K562 (cell line): Measurements from ENCODE around the gene FAM117A. TPM values are rescaled to one million over a fixed set of nuclear protein-coding genes. Genes with fewer than 3 reads are reported as not detected.

ENCODE experiments used
- ATF7 ChIP-seq: fragments of 450-650 bp; IDR thresholded peaks from 2 replicates; pipeline ENCODE4 v1.7.1; 2014; ENCODE audit warnings: mild to moderate bottlenecking, moderate library complexity
- BRD9 ChIP-seq: fragments of 450-650 bp; IDR thresholded peaks from 2 replicates; pipeline ENCODE4 v1.6.1; 2018; ENCODE audit warnings: low read depth; ENCODE audit not compliant: partially characterized antibody
- CAMTA2 ChIP-seq: fragments of 250-450 bp; sonication (Bioruptor Pico); conservative IDR thresholded peaks from 2 replicates; pipeline ENCODE4 v1.5.1; 2022
- NELFE ChIP-seq: IDR thresholded peaks from 2 replicates; pipeline ENCODE4 v1.6.1; 2011; ENCODE audit warnings: mild to moderate bottlenecking; ENCODE audit not compliant: insufficient read depth, insufficient read length
- NFIC ChIP-seq: fragments of 450-650 bp; IDR thresholded peaks from 2 replicates; pipeline ENCODE4 v1.6.1; 2017; ENCODE audit warnings: mild to moderate bottlenecking, inconsistent platforms
- POLR2H ChIP-seq: IDR thresholded peaks from 2 replicates; pipeline ENCODE4 v1.6.1; 2016; ENCODE audit warnings: missing genetic modification characterization, low read depth, mild to moderate bottlenecking, control low read depth, missing compliant biosample characterization, moderate library complexity
- polyA plus RNA-seq, 8 experiments: library from polyadenylated mRNA; depleted of rRNA in 4 of 8; stranded (reverse) in 5 of 8; unstranded in 3 of 8; fragments of >200 nt; fragmentation: Nextera tagmentation in 2 of 8; fragmentation: Illumina TruSeq in 1 of 8; extraction: Ambion mirVana in 2 of 8; extraction: Trizol in 1 of 8; gene quantifications; 2 replicates each; pipeline versions ENCODE4 v1.2.1 to v1.2.3, GENCODE V29; 2011 to 2014; ENCODE audit warnings: inconsistent platforms in 1 of 8, missing spikeins in 1 of 8
- total RNA-seq, 7 experiments: library from RNA; depleted of rRNA in 6 of 7; stranded (reverse); fragments of >200 nt in 6 of 7; fragmentation: Illumina TruSeq in 2 of 7; extraction: Trizol in 2 of 7; gene quantifications; 2 replicates each; pipeline versions ENCODE4 v1.2.1 to v1.2.3, GENCODE V29; 2011 to 2021; ENCODE audit warnings: low replicate concordance in 1 of 7
- TF ChIP-seq, protein P1 (sequence below): fragments of 450-650 bp; IDR thresholded peaks from 2 replicates; pipeline ENCODE4 v1.6.1; 2018; ENCODE audit warnings: mild to moderate bottlenecking, low read depth; ENCODE audit not compliant: partially characterized antibody
- TF ChIP-seq, protein P2 (sequence below): fragments of 450-650 bp; formaldehyde crosslinking; IDR thresholded peaks from 2 replicates; pipeline ENCODE4 v1.4.0; 2020; ENCODE audit warnings: mild to moderate bottlenecking, moderate library complexity
- TF ChIP-seq, protein P3 (sequence below): fragments of 250-450 bp; sonication (Bioruptor Pico); IDR thresholded peaks from 2 replicates; pipeline ENCODE4 v1.4.0; 2020

The FAM117A gene
- total and polyA plus RNA-seq, 9 of the 15 experiments (the other 6 are each of a cell fraction or from before 2014, with no cell fraction given) = 3.1 to 79.7 (median 36.6) TPM

DNA sequence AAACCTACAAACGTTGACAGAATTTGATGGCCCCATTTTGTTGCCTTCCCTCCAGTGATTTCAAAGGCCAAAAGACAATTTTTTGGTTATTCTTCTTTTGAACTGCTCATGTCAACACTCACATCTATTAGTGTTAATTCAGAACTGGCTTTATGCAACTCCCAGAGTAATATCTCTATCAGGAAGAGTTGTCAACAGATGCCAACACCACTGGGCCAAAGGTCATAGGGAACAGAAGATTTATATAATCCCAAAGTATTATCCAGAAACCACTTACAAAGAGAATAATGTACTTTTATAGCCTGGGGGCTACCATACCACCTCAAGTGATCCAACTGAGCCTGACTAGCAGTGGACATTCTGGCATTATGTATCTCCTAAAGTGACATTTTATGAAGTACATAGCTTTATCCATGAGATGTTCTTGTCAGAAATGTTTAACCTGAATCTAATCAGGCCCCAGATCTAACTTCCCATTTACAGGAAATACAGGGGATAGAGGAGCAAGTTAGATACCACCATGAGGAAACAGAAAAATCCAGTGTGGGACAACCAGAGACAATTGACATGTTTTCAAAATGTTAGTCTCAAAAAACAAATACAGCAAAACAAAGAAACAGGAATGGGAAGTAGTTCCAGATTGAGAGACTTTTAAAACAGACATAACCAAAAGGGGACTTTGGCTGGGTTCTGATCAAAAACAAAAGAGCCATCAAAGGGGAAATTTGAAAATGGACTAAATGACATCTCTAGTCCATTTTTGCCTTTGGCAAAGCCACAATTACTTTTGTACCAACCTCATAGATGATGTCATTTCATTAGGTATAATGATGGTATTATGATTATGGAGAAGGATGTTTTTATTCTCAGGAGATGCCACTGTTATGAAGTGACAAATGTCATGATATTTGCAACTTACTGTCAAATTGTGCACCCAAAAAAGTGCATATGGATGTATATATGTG lies 18.5 kb downstream of the FAM117A start (continued):
- TF ChIP-seq, protein P1, sequence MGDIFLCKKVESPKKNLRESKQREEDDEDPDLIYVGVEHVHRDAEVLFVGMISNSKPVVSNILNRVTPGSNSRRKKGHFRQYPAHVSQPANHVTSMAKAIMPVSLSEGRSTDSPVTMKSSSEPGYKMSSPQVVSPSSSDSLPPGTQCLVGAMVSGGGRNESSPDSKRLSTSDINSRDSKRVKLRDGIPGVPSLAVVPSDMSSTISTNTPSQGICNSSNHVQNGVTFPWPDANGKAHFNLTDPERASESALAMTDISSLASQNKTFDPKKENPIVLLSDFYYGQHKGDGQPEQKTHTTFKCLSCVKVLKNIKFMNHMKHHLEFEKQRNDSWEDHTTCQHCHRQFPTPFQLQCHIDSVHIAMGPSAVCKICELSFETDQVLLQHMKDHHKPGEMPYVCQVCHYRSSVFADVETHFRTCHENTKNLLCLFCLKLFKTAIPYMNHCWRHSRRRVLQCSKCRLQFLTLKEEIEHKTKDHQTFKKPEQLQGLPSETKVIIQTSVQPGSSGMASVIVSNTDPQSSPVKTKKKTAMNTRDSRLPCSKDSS = no peak
- TF ChIP-seq BRD9 (no peak), CAMTA2 (CRISPR knock-in tag) (no peak), NELFE (no peak), NFIC (no peak), ATF7 (peak; percentile 20; the same call in 1 of the 2 replicates), POLR2H (tag) (0 out of 2 replicates have a peak, but pooled peaks have one; percentile 15)
- TF ChIP-seq, protein P2, sequence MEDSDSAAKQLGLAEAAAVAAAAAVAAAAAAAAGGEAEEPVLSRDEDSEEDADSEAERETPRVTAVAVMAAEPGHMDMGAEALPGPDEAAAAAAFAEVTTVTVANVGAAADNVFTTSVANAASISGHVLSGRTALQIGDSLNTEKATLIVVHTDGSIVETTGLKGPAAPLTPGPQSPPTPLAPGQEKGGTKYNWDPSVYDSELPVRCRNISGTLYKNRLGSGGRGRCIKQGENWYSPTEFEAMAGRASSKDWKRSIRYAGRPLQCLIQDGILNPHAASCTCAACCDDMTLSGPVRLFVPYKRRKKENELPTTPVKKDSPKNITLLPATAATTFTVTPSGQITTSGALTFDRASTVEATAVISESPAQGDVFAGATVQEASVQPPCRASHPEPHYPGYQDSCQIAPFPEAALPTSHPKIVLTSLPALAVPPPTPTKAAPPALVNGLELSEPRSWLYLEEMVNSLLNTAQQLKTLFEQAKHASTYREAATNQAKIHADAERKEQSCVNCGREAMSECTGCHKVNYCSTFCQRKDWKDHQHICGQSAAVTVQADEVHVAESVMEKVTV = no peak
- TF ChIP-seq, protein P3, sequence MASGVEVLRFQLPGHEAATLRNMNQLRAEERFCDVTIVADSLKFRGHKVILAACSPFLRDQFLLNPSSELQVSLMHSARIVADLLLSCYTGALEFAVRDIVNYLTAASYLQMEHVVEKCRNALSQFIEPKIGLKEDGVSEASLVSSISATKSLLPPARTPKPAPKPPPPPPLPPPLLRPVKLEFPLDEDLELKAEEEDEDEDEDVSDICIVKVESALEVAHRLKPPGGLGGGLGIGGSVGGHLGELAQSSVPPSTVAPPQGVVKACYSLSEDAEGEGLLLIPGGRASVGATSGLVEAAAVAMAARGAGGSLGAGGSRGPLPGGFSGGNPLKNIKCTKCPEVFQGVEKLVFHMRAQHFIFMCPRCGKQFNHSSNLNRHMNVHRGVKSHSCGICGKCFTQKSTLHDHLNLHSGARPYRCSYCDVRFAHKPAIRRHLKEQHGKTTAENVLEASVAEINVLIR (CRISPR knock-in tag) = no peak
